NCI-H2107 treated with DMSO at 0.1 percent for 48 hours (cell line): Measurements from ENCODE around the gene SRGAP1.

Experiments used
- DNase-seq: peaks from one replicate; lab custom pipeline; 2025; ENCODE audit not compliant: unreplicated experiment; lab: John Stamatoyannopoulos, UW

Gene SRGAP1

GRCh38 chr12:63904653-63905052 lies 60.2 kb downstream of the SRGAP1 start:
- no peak for DNase-seq

DNA sequence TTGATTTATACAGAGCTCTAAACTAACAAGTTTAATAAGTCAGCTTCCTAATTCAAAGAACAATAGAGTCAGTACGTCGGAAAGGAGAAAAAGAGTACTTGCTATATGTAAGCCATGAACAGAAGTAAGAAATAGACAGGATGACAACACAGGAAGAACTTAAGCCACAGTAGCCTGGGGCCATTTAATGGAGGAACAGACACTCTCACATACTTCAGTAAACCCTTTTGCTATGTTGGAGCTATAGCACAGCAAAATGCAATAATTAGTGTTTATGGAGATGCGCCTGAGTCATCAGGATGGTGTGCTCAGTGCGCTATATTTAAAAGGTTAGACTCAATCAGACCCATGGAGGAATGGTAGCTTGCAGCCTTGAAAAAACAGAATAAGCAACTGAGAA lies 61.0 kb downstream of the SRGAP1 start:
- DNase-seq, result no peak

DNA sequence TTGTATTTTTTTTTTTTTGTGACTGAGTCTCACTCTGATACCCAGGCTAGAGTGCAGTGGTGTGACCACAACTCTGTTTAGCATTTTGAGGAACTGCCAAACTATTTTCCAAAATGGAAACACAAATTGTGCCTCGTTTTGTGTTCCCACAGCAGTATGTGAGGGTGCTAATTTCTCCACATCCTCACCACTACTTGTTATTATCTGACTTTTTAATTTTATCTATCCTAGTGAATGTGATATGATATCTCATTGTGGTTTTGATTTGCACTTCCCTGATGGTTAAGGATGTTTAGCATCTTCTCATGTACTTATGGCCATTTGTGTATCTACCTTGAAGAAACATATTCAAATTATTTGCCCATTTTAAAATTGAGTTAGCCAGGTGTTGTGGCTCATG lies 62.4 kb downstream of the SRGAP1 start:
- no peak for DNase-seq

- DNase-seq, result no peak
These were observed 63.1 kb downstream of the SRGAP1 start for GRCh38 chr12:63907561-63907960.

- no peak for DNase-seq
These were observed 65.2 kb downstream of the SRGAP1 start for GRCh38 chr12:63909746-63910145.

DNA sequence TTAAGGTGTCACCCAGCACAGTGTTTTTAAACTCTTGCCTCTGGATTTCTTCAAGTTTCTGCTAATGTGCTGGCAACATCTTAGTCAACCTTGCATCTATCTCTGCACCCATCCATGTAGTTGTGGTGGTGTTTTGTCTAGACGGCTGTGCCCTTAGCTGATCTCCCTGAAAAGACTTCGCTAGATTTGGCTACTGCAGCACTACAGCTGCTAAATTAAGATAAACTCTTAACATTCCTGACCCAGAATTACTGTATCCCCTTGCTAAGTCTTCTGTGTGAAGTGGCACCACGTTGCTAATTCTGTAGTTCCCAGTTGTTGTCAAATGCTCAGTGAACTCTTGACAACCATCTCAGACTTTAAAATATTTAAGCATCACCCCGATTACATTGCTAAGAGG lies 66.8 kb downstream of the SRGAP1 start:
- DNase-seq, result no peak

- no peak for DNase-seq
These were observed 68.2 kb downstream of the SRGAP1 start for GRCh38 chr12:63912651-63913050.

DNA sequence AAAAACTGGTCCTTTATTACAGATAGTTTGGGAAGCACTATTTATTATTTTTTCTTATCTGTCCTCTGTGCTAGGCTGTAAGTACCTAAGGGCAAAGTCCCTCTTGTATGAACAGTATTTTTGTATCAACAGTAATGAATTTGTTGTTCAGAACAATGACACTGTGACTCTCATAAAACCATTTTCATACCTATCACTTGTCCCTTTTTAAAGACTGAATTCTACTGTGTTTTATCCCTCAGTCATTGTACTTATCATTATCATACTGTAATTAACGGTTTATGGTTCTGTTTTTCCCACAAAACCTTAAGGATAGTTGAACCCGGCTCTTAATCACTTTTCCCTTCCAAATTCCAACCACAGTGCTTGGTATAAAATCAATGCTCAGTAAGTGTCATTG lies 69.4 kb downstream of the SRGAP1 start:
- DNase-seq, result no peak

DNA sequence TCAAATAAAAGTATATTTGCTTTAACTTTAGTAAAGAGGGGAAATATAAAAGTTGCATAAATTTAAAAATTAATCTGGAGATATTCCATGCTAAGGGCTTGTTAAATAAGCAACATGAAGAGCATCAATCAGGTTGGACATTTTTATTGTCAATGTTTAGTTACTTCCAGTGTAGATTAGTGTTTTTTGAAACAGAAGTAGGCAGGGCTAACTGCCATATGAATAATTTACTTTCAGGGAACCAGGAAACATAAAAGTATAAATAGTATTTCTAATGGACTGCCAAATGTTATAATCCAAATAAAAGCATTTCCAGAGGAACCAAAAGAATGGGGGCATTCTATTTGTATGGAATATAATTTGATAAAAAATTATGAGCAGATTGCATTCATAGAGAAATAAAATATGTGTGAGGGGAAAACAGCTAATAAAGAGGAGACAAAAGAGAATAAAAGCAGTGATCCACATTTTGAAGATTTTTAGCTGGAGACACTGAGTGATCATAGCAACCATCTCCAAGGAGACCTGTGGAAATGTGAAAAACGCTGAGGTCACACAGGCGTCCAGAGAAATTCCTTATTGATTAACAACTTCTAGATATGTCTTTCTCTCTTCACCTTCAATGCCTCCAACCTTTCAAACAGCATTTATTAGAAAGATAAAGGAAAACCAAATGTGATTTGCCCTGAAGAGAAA lies 70.8 kb downstream of the SRGAP1 start:
- no peak for DNase-seq

DNA sequence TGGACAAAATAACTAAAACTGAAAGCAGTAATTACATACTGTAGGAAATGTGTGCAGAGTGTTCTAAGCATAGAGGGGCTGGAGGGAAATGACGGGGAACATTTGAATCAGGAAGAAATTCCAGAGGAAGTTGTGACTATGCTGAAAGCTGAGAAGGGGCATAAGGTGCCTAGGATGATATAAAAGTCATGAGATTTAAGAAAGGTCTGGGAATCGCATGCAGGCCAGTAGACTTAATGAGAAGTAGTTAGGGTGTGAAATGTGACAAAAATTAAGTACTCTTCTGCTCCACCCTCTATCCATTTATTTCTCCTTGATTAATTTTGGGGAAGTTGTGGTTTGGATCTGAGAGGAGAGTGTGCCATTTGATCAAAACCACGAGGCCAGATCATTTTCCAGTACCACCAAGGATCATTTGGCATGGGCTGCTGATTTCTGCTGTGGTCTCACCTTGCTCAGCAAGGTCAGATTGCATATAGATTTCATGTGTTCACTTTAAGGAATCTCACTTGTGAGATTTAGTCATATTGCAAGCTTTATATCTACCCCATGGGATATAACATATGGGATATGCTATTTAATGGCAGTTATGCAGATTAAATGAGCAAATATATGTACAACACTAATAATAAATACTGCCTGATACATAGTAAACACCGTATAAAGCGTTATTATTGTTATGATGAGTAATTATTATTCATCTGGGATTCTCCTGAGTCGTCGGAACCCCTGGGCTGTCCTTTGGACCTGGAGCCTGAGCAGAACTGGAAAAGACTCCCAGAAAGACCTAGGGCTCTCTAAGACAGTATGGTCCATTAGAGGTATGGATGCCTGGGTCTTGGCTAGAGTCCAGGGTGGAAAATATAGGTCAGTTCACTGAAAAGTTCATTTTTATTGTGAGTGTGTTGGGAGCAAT lies 72.3 kb downstream of the SRGAP1 start:
- no peak for DNase-seq

GRCh38 chr12:63917477-63917862 lies 73.0 kb downstream of the SRGAP1 start:
- no peak for DNase-seq

- no peak for DNase-seq
These were observed 73.6 kb downstream of the SRGAP1 start for GRCh38 chr12:63917864-63918799.

DNA sequence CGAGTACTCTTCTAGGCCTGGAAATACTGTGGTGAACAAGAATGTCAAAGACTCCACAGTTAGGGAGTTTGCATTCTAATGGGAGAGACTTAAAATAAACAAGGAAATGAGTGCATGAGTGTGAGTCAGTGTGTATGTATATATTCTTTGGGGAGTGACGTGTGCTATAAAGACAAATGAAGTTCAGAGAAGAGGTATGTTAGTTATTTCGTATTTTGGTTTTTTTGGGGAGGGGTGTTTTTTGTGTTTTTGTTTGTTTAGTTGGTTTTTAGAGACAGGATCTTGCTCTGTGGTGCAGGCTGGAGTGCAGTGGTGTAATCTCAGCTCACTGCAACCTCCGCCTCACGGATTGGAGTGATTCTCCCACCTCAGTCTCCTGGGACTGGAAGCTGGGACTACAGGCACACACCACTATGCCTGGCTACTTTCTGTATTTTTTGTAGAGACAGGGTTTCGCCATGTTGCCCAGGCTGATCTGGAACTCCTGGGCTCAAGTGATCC lies 74.3 kb downstream of the SRGAP1 start:
- DNase-seq, result no peak

- no peak for DNase-seq
These were observed 75.3 kb downstream of the SRGAP1 start for GRCh38 chr12:63919756-63920155.

DNA sequence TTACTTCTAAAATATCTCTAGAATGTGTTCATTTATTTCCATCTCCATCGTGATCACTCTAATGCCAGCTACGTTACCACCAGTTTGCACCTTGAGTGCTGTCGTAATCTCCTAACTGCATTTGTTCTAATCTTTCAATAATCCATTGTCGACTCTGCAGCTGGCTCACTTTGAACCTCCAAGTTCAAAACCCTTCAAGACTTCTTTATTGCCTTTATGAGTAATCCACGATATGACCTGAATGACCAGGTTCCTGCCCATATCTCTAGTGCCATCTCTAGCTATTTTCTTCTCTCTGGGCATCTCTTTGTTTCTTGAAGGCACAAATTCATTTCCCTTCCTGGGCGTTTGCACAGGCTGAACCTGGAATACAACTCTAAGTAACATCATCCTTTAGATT lies 76.7 kb downstream of the SRGAP1 start:
- DNase-seq, result no peak

- no peak for DNase-seq
These were observed 78.0 kb downstream of the SRGAP1 start for GRCh38 chr12:63922474-63922873.

DNA sequence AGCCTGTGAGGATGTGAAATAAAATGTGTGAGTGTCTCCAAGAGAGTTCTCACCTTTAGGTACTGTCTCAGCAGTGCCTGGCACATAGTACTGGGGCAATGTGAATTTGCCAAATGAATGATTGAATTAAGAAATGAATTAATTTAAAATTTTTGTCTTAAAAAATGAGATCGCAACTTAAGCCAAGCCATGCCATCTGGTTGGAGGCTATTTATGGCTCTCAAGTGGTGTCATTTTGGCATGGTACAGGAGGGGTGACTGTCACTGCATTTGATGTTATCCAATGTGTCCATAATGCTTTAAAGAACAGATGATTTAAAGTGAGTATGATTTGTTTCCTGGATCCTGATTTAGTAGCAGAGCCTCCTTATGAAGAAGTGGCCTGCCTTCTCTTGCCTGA lies 80.3 kb downstream of the SRGAP1 start:
- DNase-seq, result no peak

DNA sequence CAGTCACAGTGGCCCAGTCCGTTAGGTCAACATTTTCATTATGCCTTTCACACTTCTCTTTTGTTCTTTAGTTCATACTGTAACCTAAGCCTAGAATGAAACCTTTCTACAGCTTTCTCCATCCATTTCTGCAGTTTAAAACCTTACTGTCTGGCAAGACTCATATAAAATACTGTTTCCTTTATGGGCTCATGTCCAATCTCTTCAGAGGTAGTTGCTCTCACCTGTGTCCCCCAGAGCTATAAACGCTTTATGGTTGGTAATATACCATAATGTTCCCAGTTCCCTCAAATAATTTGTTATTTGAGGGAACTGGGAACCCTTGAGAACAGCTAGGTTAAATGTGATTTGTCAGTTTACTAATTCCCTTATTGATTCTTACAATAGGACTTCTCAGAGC lies 83.0 kb downstream of the SRGAP1 start:
- no peak for DNase-seq

- DNase-seq, result no peak
These were observed 83.8 kb downstream of the SRGAP1 start for GRCh38 chr12:63928305-63928704.

DNA sequence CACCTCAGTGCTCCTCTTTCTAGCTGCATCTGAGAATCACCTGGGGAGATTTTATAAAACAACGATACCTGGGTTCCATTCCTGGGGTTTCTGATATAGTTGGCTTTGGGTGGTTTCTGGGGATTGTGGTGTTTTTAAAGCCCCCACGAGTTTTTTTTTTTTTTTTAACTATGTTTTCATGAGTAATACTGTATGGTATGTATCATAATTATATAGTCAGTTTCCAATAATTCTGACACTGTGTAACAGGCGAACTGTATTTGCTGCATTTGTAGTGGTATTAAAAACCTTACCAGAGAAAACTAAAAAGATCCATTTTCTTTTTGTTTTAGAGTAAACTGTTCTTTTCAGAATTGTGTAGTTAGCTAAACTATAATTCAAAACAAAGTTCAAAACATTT lies 84.9 kb downstream of the SRGAP1 start:
- no peak for DNase-seq

DNA sequence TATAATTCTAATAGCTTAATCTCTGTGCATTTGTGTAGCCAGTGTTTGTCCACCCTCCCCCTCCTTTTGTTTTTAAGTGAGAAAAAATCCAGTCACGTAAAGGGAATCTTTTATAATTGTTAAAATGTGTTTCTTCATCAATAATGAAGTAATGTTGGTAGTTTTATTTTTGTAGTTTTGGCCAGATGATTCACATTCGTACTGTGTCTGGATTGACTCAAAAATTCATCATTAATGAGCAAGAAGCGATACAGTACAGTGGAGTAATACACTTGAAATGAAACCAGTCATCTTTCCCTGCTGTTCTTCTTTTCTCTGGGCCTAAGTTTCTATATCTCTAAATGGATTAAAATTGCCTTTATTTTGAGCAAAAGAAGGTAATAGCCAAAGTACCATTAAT lies 86.5 kb downstream of the SRGAP1 start:
- DNase-seq, result no peak
